ENCODE results near the gene PYM1.

DNA sequence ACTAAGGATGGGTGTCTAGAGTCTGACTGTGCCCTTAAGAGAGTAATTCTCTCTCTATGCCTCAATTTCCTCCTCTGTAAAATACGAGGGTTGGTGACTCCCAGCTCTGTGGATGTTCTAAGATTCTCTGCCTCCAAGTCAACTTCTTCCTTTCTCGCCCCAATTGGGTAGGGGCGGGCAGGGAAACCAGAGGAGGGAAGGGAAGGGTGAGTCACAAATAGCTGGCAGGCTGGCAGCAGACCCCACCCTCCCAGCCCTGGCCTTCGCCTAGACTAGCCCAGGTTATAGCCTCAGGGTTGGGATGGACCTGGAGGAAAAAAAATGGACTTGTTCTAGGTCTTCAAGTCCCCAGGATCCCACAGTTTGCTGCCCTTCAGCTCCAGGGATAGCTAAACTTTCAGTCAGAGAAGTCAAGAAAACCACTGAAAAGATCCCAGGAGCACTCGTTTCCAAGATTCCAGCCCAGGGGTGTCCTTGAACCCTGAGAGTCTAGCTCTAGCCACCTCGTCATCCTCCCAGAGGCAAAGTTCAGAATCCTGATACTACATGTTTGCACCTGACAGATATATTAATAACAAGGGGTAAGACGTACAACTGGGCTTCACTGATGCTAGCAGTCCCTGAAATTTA is 5.6 kb upstream of the PYM1 start:
- TF ChIP-seq CEBPB (IDR thresholded peaks at IDR 0.05; ENCODE audit: low read depth, low read length) (no peak), JUN (IDR thresholded peaks at IDR 0.05; ENCODE audit: low read depth, low read length) (no peak), JUND (IDR thresholded peaks at IDR 0.05; ENCODE audit: low read length) (no peak), POLR2AphosphoS5 (IDR thresholded peaks at IDR 0.05; ENCODE audit: low read depth, low read length) (no peak), SP1 (IDR thresholded peaks at IDR 0.05; ENCODE audit: low read depth, low read length) (no peak), RNF2 (IDR thresholded peaks at IDR 0.05; ENCODE audit: borderline replicate concordance, low read depth, low read length, missing control alignments, poor library complexity, severe bottlenecking) (no peak)
- TF ChIP-seq, protein P1, sequence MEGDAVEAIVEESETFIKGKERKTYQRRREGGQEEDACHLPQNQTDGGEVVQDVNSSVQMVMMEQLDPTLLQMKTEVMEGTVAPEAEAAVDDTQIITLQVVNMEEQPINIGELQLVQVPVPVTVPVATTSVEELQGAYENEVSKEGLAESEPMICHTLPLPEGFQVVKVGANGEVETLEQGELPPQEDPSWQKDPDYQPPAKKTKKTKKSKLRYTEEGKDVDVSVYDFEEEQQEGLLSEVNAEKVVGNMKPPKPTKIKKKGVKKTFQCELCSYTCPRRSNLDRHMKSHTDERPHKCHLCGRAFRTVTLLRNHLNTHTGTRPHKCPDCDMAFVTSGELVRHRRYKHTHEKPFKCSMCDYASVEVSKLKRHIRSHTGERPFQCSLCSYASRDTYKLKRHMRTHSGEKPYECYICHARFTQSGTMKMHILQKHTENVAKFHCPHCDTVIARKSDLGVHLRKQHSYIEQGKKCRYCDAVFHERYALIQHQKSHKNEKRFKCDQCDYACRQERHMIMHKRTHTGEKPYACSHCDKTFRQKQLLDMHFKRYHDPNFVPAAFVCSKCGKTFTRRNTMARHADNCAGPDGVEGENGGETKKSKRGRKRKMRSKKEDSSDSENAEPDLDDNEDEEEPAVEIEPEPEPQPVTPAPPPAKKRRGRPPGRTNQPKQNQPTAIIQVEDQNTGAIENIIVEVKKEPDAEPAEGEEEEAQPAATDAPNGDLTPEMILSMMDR (IDR thresholded peaks at IDR 0.05; ENCODE audit: control extremely low read depth in 1 of 3, insufficient read depth in 1 of 3, low read depth in 1 of 3, low read length in 3 of 3): no peak

Data from H1 (cell line).